ENCODE data around the gene SACS. TPM values are rescaled to one million over a fixed set of nuclear protein-coding genes. Genes with fewer than 3 reads are reported as not detected.

Gene SACS
- total RNA-seq (10 to 100 TPM; 20.9 to 32.5 (median 26.6) TPM), polyA plus RNA-seq (1 to 10 TPM in 1 of 3 donors, under 1 TPM in 2; 0.60 to 3.9 (median 0.69) TPM)

DNA sequence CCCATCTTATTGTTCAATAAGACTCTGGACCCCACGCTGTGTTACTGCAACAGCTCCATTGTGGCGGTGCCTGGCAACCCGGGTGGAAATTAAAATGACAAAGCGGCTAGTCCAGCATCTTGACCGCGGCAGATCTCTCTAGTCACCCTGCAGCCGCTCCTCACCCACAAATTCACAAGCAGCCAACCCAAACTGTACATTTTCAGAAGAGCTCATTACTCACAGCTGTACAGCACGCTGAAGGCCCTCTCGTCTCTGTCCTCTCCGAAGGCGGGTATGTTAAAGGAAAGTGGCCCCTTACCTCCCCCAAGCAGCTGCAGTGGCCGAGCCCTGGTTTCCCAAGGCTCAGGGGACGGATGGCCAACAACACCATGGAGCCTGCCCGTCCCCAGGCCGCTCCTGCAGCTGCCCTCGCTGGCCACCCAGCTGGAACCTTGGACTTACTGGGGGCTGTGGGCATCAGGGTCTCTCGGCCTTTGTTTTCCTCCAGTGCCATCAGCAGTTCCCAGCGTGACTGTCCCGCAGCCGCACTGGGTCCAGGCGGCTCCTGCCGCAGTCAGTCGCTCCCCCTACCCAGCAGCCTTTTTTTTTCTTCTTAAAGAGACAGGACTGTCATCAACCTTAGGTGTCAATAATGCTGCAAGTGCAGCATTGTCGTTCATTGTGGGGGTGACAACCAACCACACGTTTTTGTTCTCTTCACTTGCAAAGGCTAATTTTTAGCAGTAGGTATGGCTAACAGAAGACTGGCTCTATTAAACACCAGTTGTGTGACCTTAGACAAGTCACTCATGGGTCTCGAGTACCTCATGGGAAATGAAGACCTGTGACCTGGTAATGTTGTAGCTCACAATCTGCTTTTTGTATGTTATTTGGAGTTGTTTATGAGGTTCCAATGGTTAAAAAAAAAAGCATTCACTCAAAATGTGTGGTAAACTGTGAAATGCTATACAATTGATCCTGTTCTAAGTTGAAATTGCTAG, at the start of gene SACS:
Gene SACS, minus strand, starts transcription at position 532 of the 983 bp plus-strand sequence. CDS start 22,463 bp downstream, outside the sequence.
- H3K27ac ChIP-seq, result peak within 1 kb of the TSS; percentile 70 to 81 (median 74)
- no peak for TF ChIP-seq CTCF (IDR thresholded peaks at IDR 0.05)
- peak in 1 of 4 donors; percentile 43 for TF ChIP-seq POLR2AphosphoS5 (IDR thresholded peaks at IDR 0.05)
- 8 to 11% methylated on average over 26 of the region's 26 CpGs for WGBS, 2 donors
- no peaks in the 10 kb centered on the region for H3K27me3 ChIP-seq
- no peaks in the 10 kb centered on the region for H3K36me3 ChIP-seq
- DNase-seq, result peak; percentile 67
- peaks cover 0 to 25% (median 11%) of the 10 kb centered on the region in 4 donors for H3K4me1 ChIP-seq
- H3K9me3 ChIP-seq, result no peaks in the 10 kb centered on the region
- H3K4me3 ChIP-seq, result peak within 1 kb of the TSS; percentile 48 to 66 (median 56)
- intact Hi-C loops (cut with DNase I), result no loop called here

GRCh38 chr13:23480324-23480723, 46.8 kb upstream of the SACS start:
- no peaks in the 10 kb centered on the region for H3K4me1 ChIP-seq
- TF ChIP-seq EP300 (IDR thresholded peaks at IDR 0.05) (no peak), POLR2AphosphoS5 (IDR thresholded peaks at IDR 0.05) (no peak), CTCF (IDR thresholded peaks at IDR 0.05) (no peak), POLR2A (IDR thresholded peaks at IDR 0.05) (no peak)
- no peak overlapping the region for H3K27ac ChIP-seq
- 82 to 85% methylated on average over 1 of the region's 1 CpG for WGBS, 2 donors
- peaks cover 0 to 11% (median 1%) of the 10 kb centered on the region in 4 donors for H3K9me3 ChIP-seq
- no peak overlapping the region for H3K4me3 ChIP-seq
- H3K36me3 ChIP-seq, result no peaks in the 10 kb centered on the region
- no peaks in the 10 kb centered on the region for H3K27me3 ChIP-seq
- DNase-seq, result no peak
- intact Hi-C loops (cut with DNase I), result no loop called here

DNA sequence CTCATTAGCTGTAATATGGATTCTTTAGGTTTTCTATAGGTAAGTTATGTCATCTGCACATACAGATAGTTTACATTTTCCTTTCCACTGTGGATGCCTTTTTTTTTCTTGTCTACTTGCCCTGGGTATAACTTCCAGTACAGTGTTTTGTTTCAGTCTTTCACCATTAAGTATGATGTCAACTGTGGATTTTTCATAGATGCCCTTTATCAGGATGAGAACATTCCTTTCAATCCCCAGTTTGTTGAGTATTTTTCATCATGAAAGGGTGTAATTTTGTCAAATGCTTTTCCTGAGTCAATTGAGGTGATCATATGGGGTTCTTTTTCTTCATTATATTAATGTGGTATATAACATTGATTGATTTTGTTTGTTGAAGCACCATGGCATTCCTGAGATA, 43.6 kb upstream of the SACS start:
- DNase-seq, result no peak
- intact Hi-C loops (cut with DNase I), result no loop called here
- H3K4me1 ChIP-seq, result no peaks in the 10 kb centered on the region
- H3K4me3 ChIP-seq, result no peak overlapping the region
- H3K36me3 ChIP-seq, result no peaks in the 10 kb centered on the region
- no peaks in the 10 kb centered on the region for H3K27me3 ChIP-seq
- TF ChIP-seq CTCF (IDR thresholded peaks at IDR 0.05) (no peak), POLR2AphosphoS5 (IDR thresholded peaks at IDR 0.05) (no peak), EP300 (IDR thresholded peaks at IDR 0.05) (no peak), POLR2A (IDR thresholded peaks at IDR 0.05) (no peak)
- H3K9me3 ChIP-seq, result peaks cover 0 to 11% (median 1%) of the 10 kb centered on the region in 4 donors
- no peak overlapping the region for H3K27ac ChIP-seq

- no peak overlapping the region for H3K27ac ChIP-seq
- no peaks in the 10 kb centered on the region for H3K36me3 ChIP-seq
- H3K4me1 ChIP-seq, result no peaks in the 10 kb centered on the region
- no peaks in the 10 kb centered on the region for H3K9me3 ChIP-seq
- intact Hi-C loops (cut with DNase I), result no loop called here
- no peak for DNase-seq
- H3K4me3 ChIP-seq, result no peak overlapping the region
- TF ChIP-seq EP300 (IDR thresholded peaks at IDR 0.05) (no peak), POLR2AphosphoS5 (IDR thresholded peaks at IDR 0.05) (no peak), POLR2A (IDR thresholded peaks at IDR 0.05) (no peak), CTCF (IDR thresholded peaks at IDR 0.05) (no peak)
- 71 to 84% methylated on average over 5 of the region's 5 CpGs for WGBS, 2 donors
- no peaks in the 10 kb centered on the region for H3K27me3 ChIP-seq
These were observed 39.7 kb upstream of the SACS start for GRCh38 chr13:23473221-23473620.

All from sigmoid colon (tissue), 7 donors.